T-helper 17 cell (primary cell): ENCODE results near the gene ASIC1. TPM values are rescaled to one million over a fixed set of nuclear protein-coding genes. Genes with fewer than 3 reads are reported as not detected.

Experiments used
- ATAC-seq: fragments of 150-1000 bp; cut with Tn5 transposase; 2 replicates; pipeline ENCODE4 v1.10.0; 2021; ENCODE audit warnings: mild to moderate bottlenecking, moderate library complexity
- DNase-seq, 3 donors: peaks; one replicate each; pipeline versions ENCODE4 v3.0.0 to v3.0.0-alpha.2; 2020 to 2021
- H3K9me3 ChIP-seq: one replicate; pipeline ENCODE4 v1.7.0; 2013; ENCODE audit warnings: low read length, mild to moderate bottlenecking; ENCODE audit not compliant: control insufficient read depth, poor library complexity, severe bottlenecking
- H3K27ac Mint-ChIP-seq: one replicate; pipeline ENCODE4 v1.8.0; 2022; ENCODE audit warnings: mild to moderate bottlenecking, moderate library complexity, mixed read lengths
- H3K27me3 Mint-ChIP-seq: one replicate; pipeline ENCODE4 v1.8.0; 2022; ENCODE audit warnings: mixed read lengths
- H3K36me3 Mint-ChIP-seq: one replicate; pipeline ENCODE4 v1.8.0; 2022; ENCODE audit warnings: low read depth, mixed read lengths
- H3K4me1 Mint-ChIP-seq: one replicate; pipeline ENCODE4 v1.8.0; 2022; ENCODE audit warnings: mild to moderate bottlenecking, mixed read lengths
- H3K4me3 Mint-ChIP-seq: one replicate; pipeline ENCODE4 v1.8.0; 2022; ENCODE audit warnings: mild to moderate bottlenecking, moderate library complexity, mixed read lengths
- total RNA-seq, 4 donors: library from RNA in 2 of 4; stranded (reverse) in 2 of 4; gene quantifications; one replicate each; pipeline ENCODE4 v1.2.3 and lab custom pipeline; 2022 to 2026

Gene ASIC1
- total RNA-seq, 2 donors from 2014 or later = 0.17 to 1.1 TPM

DNA sequence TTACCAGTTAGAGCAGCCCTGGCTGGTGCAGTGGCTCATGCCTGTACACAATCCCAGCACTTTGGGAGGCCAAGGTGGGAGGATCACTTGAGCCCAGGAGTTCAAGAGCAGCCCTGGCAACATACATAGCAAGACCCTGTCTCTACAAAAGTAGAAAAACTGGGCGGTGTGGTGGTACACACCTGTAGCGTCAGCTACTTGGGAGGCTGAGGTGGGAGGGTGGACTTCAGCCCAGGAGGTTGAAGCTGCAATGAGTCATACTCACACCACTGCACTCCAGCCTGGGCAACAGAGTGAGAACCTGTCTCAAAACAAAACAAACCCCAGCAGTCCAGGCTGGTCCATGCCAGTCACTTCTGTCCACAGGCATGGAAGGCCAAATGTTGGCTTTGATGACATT is 62.0 kb downstream of the ASIC1 start:
- H3K4me1 Mint-ChIP-seq = peaks cover 29% of the 10 kb centered on the region
- ATAC-seq = no peak

GRCh38 chr12:50120521-50120920 is 63.1 kb downstream of the ASIC1 start:
- Mint-ChIP-seq H3K27me3 (no peaks in the 10 kb centered on the region), H3K36me3 (peaks cover 4% of the 10 kb centered on the region), H3K4me3 (no peak overlapping the region), H3K27ac (no peak overlapping the region), H3K4me1 (peaks cover 30% of the 10 kb centered on the region)
- ATAC-seq (no peak), DNase-seq (no peak)
- H3K9me3 ChIP-seq = no peaks in the 10 kb centered on the region

More for the DNA sequence above, 62.0 kb downstream of the ASIC1 start:
- no peak overlapping the region for H3K4me3 Mint-ChIP-seq
- no peaks in the 10 kb centered on the region for H3K9me3 ChIP-seq
- DNase-seq = no peak
- H3K27me3 Mint-ChIP-seq = no peaks in the 10 kb centered on the region
- H3K27ac Mint-ChIP-seq = no peak overlapping the region
- H3K36me3 Mint-ChIP-seq = peaks cover 6% of the 10 kb centered on the region

GRCh38 chr12:50120953-50121352 is 63.6 kb downstream of the ASIC1 start:
- no peak for ATAC-seq
- no peak overlapping the region for H3K4me3 Mint-ChIP-seq
- H3K36me3 Mint-ChIP-seq = peaks cover 4% of the 10 kb centered on the region
- H3K4me1 Mint-ChIP-seq = peaks cover 29% of the 10 kb centered on the region
- H3K27me3 Mint-ChIP-seq = no peaks in the 10 kb centered on the region
- no peaks in the 10 kb centered on the region for H3K9me3 ChIP-seq
- no peak for DNase-seq
- H3K27ac Mint-ChIP-seq = no peak overlapping the region

DNA sequence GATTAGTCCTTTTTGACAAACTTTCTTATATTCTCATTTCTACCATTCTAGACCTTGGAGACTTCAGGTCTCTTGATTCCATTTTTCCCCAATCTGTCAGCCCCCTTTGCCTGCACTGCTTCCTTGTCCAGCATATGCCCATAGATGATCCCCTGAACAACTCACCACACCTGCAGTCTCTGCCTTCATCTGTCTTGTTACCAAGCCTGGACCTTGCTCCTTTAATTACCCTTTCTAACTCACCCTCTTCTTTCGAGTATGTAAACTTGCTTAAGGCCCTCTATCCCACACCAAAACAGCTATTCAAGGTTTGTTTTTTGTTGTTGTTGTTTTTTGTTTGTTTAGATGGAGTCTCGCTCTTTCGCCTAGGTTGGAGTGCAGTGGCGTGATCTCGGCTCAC is 64.2 kb downstream of the ASIC1 start:
- no peak for ATAC-seq
- Mint-ChIP-seq H3K36me3 (peaks cover 4% of the 10 kb centered on the region), H3K4me1 (peaks cover 27% of the 10 kb centered on the region), H3K27me3 (no peaks in the 10 kb centered on the region), H3K4me3 (no peak overlapping the region), H3K27ac (peak overlapping the region; percentile 89)
- no peak for DNase-seq
- no peaks in the 10 kb centered on the region for H3K9me3 ChIP-seq

DNA sequence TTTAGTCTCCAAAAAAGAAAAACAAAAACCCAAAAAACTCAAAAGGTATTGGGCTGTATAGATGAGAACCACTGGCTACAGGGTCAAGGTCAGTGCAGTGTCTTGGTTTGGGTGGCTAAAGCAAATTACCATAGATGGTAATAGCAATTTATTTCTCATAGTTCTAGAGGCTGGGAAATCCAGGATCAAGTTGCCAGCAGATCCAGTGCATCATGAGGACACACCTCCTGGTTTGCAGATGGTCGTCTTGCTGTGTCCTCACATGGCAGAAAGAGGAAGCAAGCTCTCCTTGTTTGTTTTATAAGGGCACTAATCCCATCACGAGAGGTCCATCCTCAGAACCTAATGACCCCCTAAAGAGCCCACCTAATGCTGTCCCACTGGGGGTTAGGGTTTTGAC is 65.8 kb downstream of the ASIC1 start:
- ATAC-seq (no peak), DNase-seq (no peak)
- no peaks in the 10 kb centered on the region for H3K9me3 ChIP-seq
- Mint-ChIP-seq H3K27ac (no peak overlapping the region), H3K4me1 (peaks cover 26% of the 10 kb centered on the region), H3K36me3 (peaks cover 4% of the 10 kb centered on the region), H3K4me3 (no peak overlapping the region), H3K27me3 (no peaks in the 10 kb centered on the region)

- no peak for DNase-seq
- Mint-ChIP-seq H3K36me3 (peaks cover 3% of the 10 kb centered on the region), H3K4me3 (peak overlapping the region; percentile 59), H3K27ac (peak overlapping the region; percentile 57), H3K27me3 (no peaks in the 10 kb centered on the region), H3K4me1 (peaks cover 23% of the 10 kb centered on the region)
- H3K9me3 ChIP-seq = no peaks in the 10 kb centered on the region
- ATAC-seq = no peak
Measured at GRCh38 chr12:50127546-50127945, 70.2 kb downstream of the ASIC1 start.

GRCh38 chr12:50129290-50129689 is 71.9 kb downstream of the ASIC1 start:
- no peaks in the 10 kb centered on the region for H3K9me3 ChIP-seq
- Mint-ChIP-seq H3K4me1 (peaks cover 25% of the 10 kb centered on the region), H3K27ac (peak overlapping the region; percentile 24), H3K27me3 (no peaks in the 10 kb centered on the region), H3K36me3 (peaks cover 7% of the 10 kb centered on the region), H3K4me3 (no peak overlapping the region)
- ATAC-seq (no peak), DNase-seq (no peak)

DNA sequence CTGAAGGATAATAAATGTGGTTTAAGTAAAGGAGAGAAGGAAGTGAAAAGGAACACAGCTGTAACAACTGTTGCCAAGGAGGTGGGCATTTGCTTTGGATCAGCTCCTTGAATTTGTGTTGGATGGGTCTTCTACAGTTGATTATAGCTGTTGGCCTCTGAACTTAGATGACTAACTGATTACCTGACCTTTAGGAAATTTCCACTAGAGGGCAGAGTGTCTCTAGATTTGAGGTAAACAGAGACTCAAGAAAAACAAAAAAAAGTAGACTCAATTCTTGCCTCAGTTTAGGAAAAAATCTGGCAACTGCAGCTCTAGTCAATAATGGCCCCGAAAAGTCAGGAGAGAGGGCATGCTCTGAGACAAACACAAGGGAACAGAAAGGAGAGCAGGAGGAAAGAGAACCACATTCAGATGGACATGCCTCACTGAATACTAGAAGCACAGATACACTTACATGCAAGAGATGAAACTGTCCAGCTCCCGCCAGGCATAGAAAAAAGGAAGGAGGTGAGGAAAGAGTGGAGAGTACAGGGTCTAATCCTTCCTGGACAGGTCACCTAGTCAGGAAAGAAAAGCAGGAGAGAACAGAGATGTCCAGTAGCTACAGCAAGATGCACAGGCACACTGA is 75.2 kb downstream of the ASIC1 start:
- H3K4me3 Mint-ChIP-seq = peak overlapping the region; percentile 53
- peak overlapping the region; percentile 79 for H3K27ac Mint-ChIP-seq
- peaks cover 15% of the 10 kb centered on the region for H3K36me3 Mint-ChIP-seq
- DNase-seq (no peak), ATAC-seq (peak; percentile 74)
- H3K9me3 ChIP-seq = no peaks in the 10 kb centered on the region
- H3K4me1 Mint-ChIP-seq = peaks cover 21% of the 10 kb centered on the region
- no peaks in the 10 kb centered on the region for H3K27me3 Mint-ChIP-seq

Other genes with a start within 250 kb of the ASIC1 start
- gene NCKAP5L, start 229.2 kb upstream of the ASIC1 start, total RNA-seq = 1 to 10 TPM; 8.7 to 9.3 TPM
- 1 to 10 TPM; 3.6 to 4.9 TPM for gene BCDIN3D, start 214.5 kb upstream of the ASIC1 start, total RNA-seq
- under 1 TPM; 0.05 to 0.68 TPM for gene FAIM2, start 153.7 kb upstream of the ASIC1 start, total RNA-seq
- not detected for gene AQP2, start 106.9 kb upstream of the ASIC1 start, total RNA-seq
- gene AQP5, start 95.7 kb upstream of the ASIC1 start, total RNA-seq = not detected
- gene AQP6, start 84.6 kb upstream of the ASIC1 start, total RNA-seq = not detected
- gene RACGAP1, start 32.1 kb upstream of the ASIC1 start, total RNA-seq = 1 to 10 TPM; 6.8 to 7.3 TPM
- 10 to 100 TPM; 74.0 to 93.6 TPM for gene SMARCD1, start 27.7 kb downstream of the ASIC1 start, total RNA-seq
- gene GPD1, start 46.4 kb downstream of the ASIC1 start, total RNA-seq = 1 to 10 TPM in 1 of 2 donors, under 1 TPM in 1; 0.77 to 1.0 TPM
- 10 to 100 TPM; 40.1 to 45.1 TPM for gene COX14, start 54.6 kb downstream of the ASIC1 start, total RNA-seq
- gene CERS5, start 109.8 kb downstream of the ASIC1 start, total RNA-seq = 10 to 100 TPM; 51.6 to 57.8 TPM
- gene LIMA1, start 225.9 kb downstream of the ASIC1 start, total RNA-seq = 10 to 100 TPM; 10.2 to 11.6 TPM